Neural cell (in vitro differentiated cells): ENCODE measurements around the gene USP37.

Experiments used
- EP300 ChIP-seq: fragments of 450-650 bp; conservative IDR thresholded peaks from 2 replicates; pipeline ENCODE4 v1.6.1; 2014; ENCODE audit warnings: antibody characterized with exemption, mild to moderate bottlenecking, moderate library complexity; ENCODE audit not compliant: poor library complexity, severe bottlenecking
- EZH2 ChIP-seq: fragments of 200-600, 300-800 bp; shearing (Covaris generic), sonication (generic); IDR thresholded peaks from 2 replicates; pipeline ENCODE4 v1.6.1; 2014; ENCODE audit warnings: antibody characterized with exemption, low read length, borderline replicate concordance, mild to moderate bottlenecking; ENCODE audit not compliant: insufficient read depth, poor library complexity, severe bottlenecking
- POLR2AphosphoS5 ChIP-seq: IDR thresholded peaks from 2 replicates; pipeline ENCODE4 v1.6.1; 2012
- RAD21 ChIP-seq: fragments of 450-650 bp; conservative IDR thresholded peaks from 2 replicates; pipeline ENCODE4 v1.6.1; 2014; ENCODE audit warnings: antibody characterized with exemption, mild to moderate bottlenecking, moderate library complexity
- SMC3 ChIP-seq: fragments of 450-650 bp; conservative IDR thresholded peaks from 2 replicates; pipeline ENCODE4 v1.6.1; 2014; ENCODE audit warnings: antibody characterized with exemption, mild to moderate bottlenecking, moderate library complexity; ENCODE audit not compliant: poor library complexity
- TF ChIP-seq, protein P1 (sequence below): fragments of 450-650 bp; IDR thresholded peaks from 2 replicates; pipeline ENCODE4 v1.5.1; 2014; ENCODE audit warnings: antibody characterized with exemption, mild to moderate bottlenecking, moderate library complexity; ENCODE audit not compliant: poor library complexity, severe bottlenecking

DNA sequence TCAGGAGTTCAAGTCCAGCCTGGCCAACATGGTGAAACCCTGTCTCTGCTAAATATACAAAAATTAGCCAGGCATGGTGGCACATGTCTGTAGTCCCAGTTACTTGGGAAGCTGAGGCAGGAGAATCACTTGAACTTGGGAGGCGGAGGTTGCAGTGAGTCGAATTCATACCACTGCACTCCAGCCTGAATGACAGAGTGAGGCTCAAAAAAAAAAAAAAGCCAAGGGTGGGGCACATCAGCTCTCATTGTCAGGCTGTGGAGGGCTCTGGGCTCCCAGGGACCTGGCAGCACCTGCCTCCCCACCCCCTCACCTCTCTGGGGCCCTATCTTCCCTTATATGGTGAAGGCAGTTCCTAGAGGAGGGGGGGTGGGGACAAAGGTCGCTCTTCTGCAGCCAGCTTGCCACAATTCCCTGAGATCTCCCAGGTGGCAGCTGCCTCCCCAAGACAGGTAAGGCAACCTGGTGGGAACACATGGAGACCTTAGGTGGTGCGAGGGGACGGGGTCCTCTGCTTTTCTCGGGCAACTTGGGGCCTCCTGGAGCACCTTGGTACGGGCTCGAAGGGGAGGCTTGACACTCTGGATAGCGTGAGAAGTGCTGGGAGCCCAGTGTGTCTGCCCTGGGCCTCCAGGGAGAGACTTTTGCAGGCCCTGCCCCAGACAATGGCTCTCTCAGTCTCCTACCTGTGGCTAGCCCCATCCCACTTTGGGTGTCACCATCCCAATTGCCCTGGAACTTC, 149.3 kb downstream of the USP37 start, which contains the start of gene VIL1:
- TF ChIP-seq POLR2AphosphoS5: no peak
- no peak for TF ChIP-seq EP300
- no peak for TF ChIP-seq EZH2
- TF ChIP-seq SMC3: no peak
- no peak for TF ChIP-seq RAD21
- TF ChIP-seq, protein P1, sequence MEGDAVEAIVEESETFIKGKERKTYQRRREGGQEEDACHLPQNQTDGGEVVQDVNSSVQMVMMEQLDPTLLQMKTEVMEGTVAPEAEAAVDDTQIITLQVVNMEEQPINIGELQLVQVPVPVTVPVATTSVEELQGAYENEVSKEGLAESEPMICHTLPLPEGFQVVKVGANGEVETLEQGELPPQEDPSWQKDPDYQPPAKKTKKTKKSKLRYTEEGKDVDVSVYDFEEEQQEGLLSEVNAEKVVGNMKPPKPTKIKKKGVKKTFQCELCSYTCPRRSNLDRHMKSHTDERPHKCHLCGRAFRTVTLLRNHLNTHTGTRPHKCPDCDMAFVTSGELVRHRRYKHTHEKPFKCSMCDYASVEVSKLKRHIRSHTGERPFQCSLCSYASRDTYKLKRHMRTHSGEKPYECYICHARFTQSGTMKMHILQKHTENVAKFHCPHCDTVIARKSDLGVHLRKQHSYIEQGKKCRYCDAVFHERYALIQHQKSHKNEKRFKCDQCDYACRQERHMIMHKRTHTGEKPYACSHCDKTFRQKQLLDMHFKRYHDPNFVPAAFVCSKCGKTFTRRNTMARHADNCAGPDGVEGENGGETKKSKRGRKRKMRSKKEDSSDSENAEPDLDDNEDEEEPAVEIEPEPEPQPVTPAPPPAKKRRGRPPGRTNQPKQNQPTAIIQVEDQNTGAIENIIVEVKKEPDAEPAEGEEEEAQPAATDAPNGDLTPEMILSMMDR: no peak
